Calu3 (cell line): ENCODE measurements around the gene DYRK3. TPM values are rescaled to one million over a fixed set of nuclear protein-coding genes. Genes with fewer than 3 reads are reported as not detected.

Experiments
- BruUV-seq: library from RNA; stranded (reverse); fragments of 400-500 nt; replicated peaks from 2 replicates; lab custom pipeline; 2021; lab: Mats Ljungman, UMichigan
- CTCF ChIA-PET: fragments of 300-600 bp; sonication (Branson Sonifier 250); formaldehyde crosslinking; loops from one replicate; lab custom pipeline; 2022; ENCODE audit warnings: antibody characterized with exemption; lab: Charles Lee
- DNase-seq: peaks from one replicate; pipeline ENCODE4 v3.0.0; 2022
- H3K27ac Mint-ChIP-seq: one replicate; pipeline ENCODE4 v1.8.0; 2022; ENCODE audit warnings: mixed read lengths; ENCODE audit not compliant: unreplicated experiment
- H3K27me3 Mint-ChIP-seq: one replicate; pipeline ENCODE4 v1.8.0; 2022; ENCODE audit warnings: mixed read lengths; ENCODE audit not compliant: unreplicated experiment
- H3K36me3 Mint-ChIP-seq: one replicate; pipeline ENCODE4 v1.8.0; 2022; ENCODE audit warnings: mild to moderate bottlenecking, moderate library complexity, mixed read lengths; ENCODE audit not compliant: insufficient read depth, unreplicated experiment
- H3K4me1 Mint-ChIP-seq: one replicate; pipeline ENCODE4 v1.8.0; 2022; ENCODE audit warnings: mild to moderate bottlenecking, low read depth, mixed read lengths; ENCODE audit not compliant: unreplicated experiment
- H3K4me3 Mint-ChIP-seq: one replicate; pipeline ENCODE4 v1.8.0; 2022; ENCODE audit warnings: mild to moderate bottlenecking, low read depth, moderate library complexity, mixed read lengths; ENCODE audit not compliant: unreplicated experiment
- H3K9me3 Mint-ChIP-seq: one replicate; pipeline ENCODE4 v1.8.0; 2022; ENCODE audit warnings: low read depth, mixed read lengths; ENCODE audit not compliant: unreplicated experiment
- CTCF ChIP-seq: fragments of 200-600 bp; IDR thresholded peaks from one replicate; pipeline ENCODE4 v1.8.0; 2022; ENCODE audit warnings: antibody characterized with exemption; ENCODE audit not compliant: unreplicated experiment
- intact Hi-C: fragments of 100-400 bp; cut with micrococcal nuclease; formaldehyde crosslinking; loops from one replicate; pipeline ENCODE4 v1.10.0; 2022; ENCODE audit not compliant: unreplicated experiment
- total RNA-seq: library from RNA; stranded (reverse); gene quantifications from 2 replicates; pipeline ENCODE4 v1.2.3, GENCODE V29; 2022

Gene DYRK3
- total RNA-seq, 1 experiment from 2014 or later: 7.6 TPM

- no peak for DNase-seq
- Mint-ChIP-seq H3K27ac (no peak overlapping the region), H3K9me3 (no peaks in the 10 kb centered on the region), H3K36me3 (no peaks in the 10 kb centered on the region), H3K4me1 (no peaks in the 10 kb centered on the region), H3K27me3 (peaks cover 82% of the 10 kb centered on the region), H3K4me3 (no peak overlapping the region)
- intact Hi-C loops: loop anchor here (5.0 kb wide), 1 partner anchor 184 kb away; no protein-coding TSS in a partner anchor
- CTCF ChIA-PET: interaction anchor here (1.2 kb wide), 1 partner anchor 26 kb away, joined by 5 read pairs; the partner anchor contains the start of gene DYRK3
- BruUV-seq: no TSS peak
- TF ChIP-seq CTCF: no peak
These were observed 26.0 kb downstream of the DYRK3 start for GRCh38 chr1:206661161-206661820.

- TF ChIP-seq CTCF: no peak
- intact Hi-C loops: loop anchor here (5.0 kb wide), 1 partner anchor 185 kb away; no protein-coding TSS in a partner anchor
- Mint-ChIP-seq H3K9me3 (no peaks in the 10 kb centered on the region), H3K27ac (no peak overlapping the region), H3K4me1 (no peaks in the 10 kb centered on the region), H3K27me3 (peaks cover 77% of the 10 kb centered on the region), H3K36me3 (no peaks in the 10 kb centered on the region), H3K4me3 (no peak overlapping the region)
- DNase-seq: no peak
- CTCF ChIA-PET: interaction anchor here (1.0 to 3.0 kb wide), 8 partner anchors 11 to 173 kb away, joined by 3 to 47 read pairs (median 10); partner anchors contain the start of genes DYRK3 and EIF2D
- BruUV-seq: no TSS peak
These were observed 27.2 kb downstream of the DYRK3 start for GRCh38 chr1:206662396-206663092.

GRCh38 chr1:206663362-206663761 lies 28.0 kb downstream of the DYRK3 start:
- CTCF ChIA-PET: interaction anchor here (0.6 to 3.0 kb wide), 21 partner anchors 11 to 249 kb away, joined by 3 to 47 read pairs (median 4); partner anchors contain the start of genes DYRK3 and EIF2D
- Mint-ChIP-seq H3K4me1 (no peaks in the 10 kb centered on the region), H3K9me3 (no peaks in the 10 kb centered on the region), H3K36me3 (no peaks in the 10 kb centered on the region), H3K27ac (no peak overlapping the region), H3K27me3 (peaks cover 77% of the 10 kb centered on the region), H3K4me3 (no peak overlapping the region)
- BruUV-seq: no TSS peak
- no peak for TF ChIP-seq CTCF
- intact Hi-C loops: loop anchor here (5.0 kb wide), 1 partner anchor 186 kb away; no protein-coding TSS in a partner anchor
- no peak for DNase-seq

GRCh38 chr1:206663832-206664652 lies 28.7 kb downstream of the DYRK3 start:
- H3K27me3 Mint-ChIP-seq: peaks cover 76% of the 10 kb centered on the region
- peak; percentile 90 for TF ChIP-seq CTCF
- no peaks in the 10 kb centered on the region for H3K9me3 Mint-ChIP-seq
- intact Hi-C loops: loop anchor here (1.0 to 5.0 kb wide), 3 partner anchors 30 to 187 kb away; no protein-coding TSS in a partner anchor
- H3K4me1 Mint-ChIP-seq: no peaks in the 10 kb centered on the region
- CTCF ChIA-PET: interaction anchor here (0.6 to 3.0 kb wide), 23 partner anchors 11 to 248 kb away, joined by 3 to 47 read pairs (median 4); partner anchors contain the start of genes DYRK3 and EIF2D
- no TSS peak for BruUV-seq
- no peaks in the 10 kb centered on the region for H3K36me3 Mint-ChIP-seq
- H3K4me3 Mint-ChIP-seq: no peak overlapping the region
- peak; percentile 82 for DNase-seq
- no peak overlapping the region for H3K27ac Mint-ChIP-seq
